Ascending aorta (tissue), 2 donors: Measurements from ENCODE around the gene XYLT1. TPM values are rescaled to one million over a fixed set of nuclear protein-coding genes. Genes with fewer than 3 reads are reported as not detected.
A peak's percentile ranks its signal among the peaks of the same experiment; 100 is the strongest.

Source experiments
- DNase-seq, 2 donors: peaks; one replicate each; pipeline ENCODE4 v3.0.0-alpha.2; 2019; ENCODE audit warnings: low spot score in 2 of 2
- H3K27ac ChIP-seq, 2 donors: fragments of 200-600 bp; sonication (generic); one replicate each; pipeline ENCODE4 v1.5.1; 2016 to 2017; ENCODE audit warnings: mild to moderate bottlenecking in 1 of 2
- H3K27me3 ChIP-seq: fragments of 200-600 bp; sonication (generic); one replicate; pipeline ENCODE4 v1.5.1; 2017
- H3K36me3 ChIP-seq, 2 donors: fragments of 200-600 bp; sonication (generic); one replicate each; pipeline ENCODE4 v1.5.1; 2016
- H3K4me1 ChIP-seq, 2 donors: fragments of 200-600 bp; sonication (generic); one replicate each; pipeline ENCODE4 v1.5.1; 2016 to 2017; ENCODE audit warnings: mild to moderate bottlenecking in 1 of 2
- H3K4me3 ChIP-seq, 2 donors: fragments of 200-600 bp; sonication (generic); one replicate each; pipeline ENCODE4 v1.5.1; 2016 to 2017; ENCODE audit warnings: mild to moderate bottlenecking in 1 of 2
- H3K9me3 ChIP-seq, 2 donors: fragments of 200-600 bp; sonication (generic); one replicate each; pipeline ENCODE4 v1.5.1; 2016
- CTCF ChIP-seq, 3 experiments: fragments of 200-600 bp in 2 of 3; fragments of 450-650 bp in 1 of 3; sonication (generic) in 2 of 3; IDR thresholded peaks; one replicate each; pipeline ENCODE4 v1.5.1; 2016 to 2019; ENCODE audit warnings: antibody characterized with exemption in 3 of 3, mild to moderate bottlenecking in 1 of 3, moderate library complexity in 1 of 3
- intact Hi-C: fragments of 100-400 bp; cut with DNase I; formaldehyde crosslinking; loops from one replicate; pipeline ENCODE4 v1.15.1; 2023
- total RNA-seq: library from RNA; depleted of rRNA; stranded (reverse); fragments of >200 nt; gene quantifications from one replicate; pipeline ENCODE4 v1.1.0, GENCODE V29; 2016

Gene XYLT1
- total RNA-seq, 1 donor from 2014 or later, result 6.7 TPM

GRCh38 chr16:17417740-17418139, 53.0 kb downstream of the XYLT1 start:
- no peak for DNase-seq
- H3K36me3 ChIP-seq, result no peaks in the 10 kb centered on the region
- H3K4me1 ChIP-seq, result peaks cover 3% of the 10 kb centered on the region in 2 donors
- TF ChIP-seq CTCF (IDR thresholded peaks at IDR 0.05), result no peak
- intact Hi-C loops, result no loop called here
- H3K9me3 ChIP-seq, result no peaks in the 10 kb centered on the region
- H3K27me3 ChIP-seq, result no peaks in the 10 kb centered on the region
- peak overlapping the region in 1 of 2 donors; percentile 45 for H3K27ac ChIP-seq
- H3K4me3 ChIP-seq, result no peak overlapping the region

GRCh38 chr16:17416461-17417311, 54.1 kb downstream of the XYLT1 start:
- H3K9me3 ChIP-seq, result no peaks in the 10 kb centered on the region
- H3K4me3 ChIP-seq, result no peak overlapping the region
- peak in 1 of 2 donors; percentile 23 for DNase-seq
- TF ChIP-seq CTCF (IDR thresholded peaks at IDR 0.05), result peak in 1 of 3 experiments; percentile 5
- H3K36me3 ChIP-seq, result no peaks in the 10 kb centered on the region
- peak overlapping the region in 1 of 2 donors; percentile 45 for H3K27ac ChIP-seq
- intact Hi-C loops, result no loop called here
- no peaks in the 10 kb centered on the region for H3K27me3 ChIP-seq
- peaks cover 3% of the 10 kb centered on the region in 2 donors for H3K4me1 ChIP-seq

- H3K4me1 ChIP-seq, result peaks cover 3% of the 10 kb centered on the region in 2 donors
- H3K27ac ChIP-seq, result no peak overlapping the region
- no peak for TF ChIP-seq CTCF (IDR thresholded peaks at IDR 0.05)
- DNase-seq, result no peak
- no peaks in the 10 kb centered on the region for H3K9me3 ChIP-seq
- H3K27me3 ChIP-seq, result no peaks in the 10 kb centered on the region
- H3K36me3 ChIP-seq, result no peaks in the 10 kb centered on the region
- H3K4me3 ChIP-seq, result no peak overlapping the region
- intact Hi-C loops, result no loop called here
These were observed 55.8 kb downstream of the XYLT1 start for GRCh38 chr16:17414916-17415315.

GRCh38 chr16:17414421-17414820, 56.3 kb downstream of the XYLT1 start:
- H3K9me3 ChIP-seq, result no peaks in the 10 kb centered on the region
- no peaks in the 10 kb centered on the region for H3K27me3 ChIP-seq
- no peaks in the 10 kb centered on the region for H3K36me3 ChIP-seq
- intact Hi-C loops, result no loop called here
- no peak for TF ChIP-seq CTCF (IDR thresholded peaks at IDR 0.05)
- peaks cover 3% of the 10 kb centered on the region in 2 donors for H3K4me1 ChIP-seq
- no peak for DNase-seq
- no peak overlapping the region for H3K27ac ChIP-seq
- H3K4me3 ChIP-seq, result no peak overlapping the region

GRCh38 chr16:17413508-17413907, 57.3 kb downstream of the XYLT1 start:
- Histone ChIP-seq H3K27me3 (no peaks in the 10 kb centered on the region), H3K4me3 (no peak overlapping the region), H3K9me3 (no peaks in the 10 kb centered on the region), H3K36me3 (no peaks in the 10 kb centered on the region), H3K27ac (no peak overlapping the region), H3K4me1 (peaks cover 3% of the 10 kb centered on the region in 2 donors)
- no peak for DNase-seq
- TF ChIP-seq CTCF (IDR thresholded peaks at IDR 0.05), result no peak
- intact Hi-C loops, result no loop called here
